Right ventricle myocardium inferior (tissue), 1 donor: Measurements from ENCODE around the gene PLCD3. TPM values are rescaled to one million over a fixed set of nuclear protein-coding genes. Genes with fewer than 3 reads are reported as not detected.

Experiments used
- ATAC-seq: fragments of 200-7000 bp; cut with Tn5 transposase; one replicate; pipeline ENCODE4 v1.9.1; 2020; ENCODE audit warnings: mild to moderate bottlenecking, moderate library complexity
- DNase-seq: peaks from one replicate; pipeline ENCODE4 v3.0.0; 2021; ENCODE audit errors: missing footprints
- intact Hi-C: fragments of 100-400 bp; cut with DNase I; formaldehyde crosslinking; loops from one replicate; pipeline ENCODE4 v1.11.0; 2022
- microRNA-seq: library from miRNA; unstranded; fragments of <30 nt; microRNA quantifications from one replicate; pipeline ENCODE4 v1.2.0, GENCODE V29; 2020
- total RNA-seq: library from RNA; stranded (reverse); fragmentation: NEBNext Ultra II Directional; extraction: Animal tissue kit (Norgen Biotek cat#: 25700); gene quantifications from one replicate; pipeline ENCODE4 v1.2.1, GENCODE V29; 2021
- donor health status: DM: no; HTN: yes; CAD: no; lungs with severe emphysema.

The PLCD3 gene
- total RNA-seq, 1 donor from 2014 or later: 200 TPM

DNA sequence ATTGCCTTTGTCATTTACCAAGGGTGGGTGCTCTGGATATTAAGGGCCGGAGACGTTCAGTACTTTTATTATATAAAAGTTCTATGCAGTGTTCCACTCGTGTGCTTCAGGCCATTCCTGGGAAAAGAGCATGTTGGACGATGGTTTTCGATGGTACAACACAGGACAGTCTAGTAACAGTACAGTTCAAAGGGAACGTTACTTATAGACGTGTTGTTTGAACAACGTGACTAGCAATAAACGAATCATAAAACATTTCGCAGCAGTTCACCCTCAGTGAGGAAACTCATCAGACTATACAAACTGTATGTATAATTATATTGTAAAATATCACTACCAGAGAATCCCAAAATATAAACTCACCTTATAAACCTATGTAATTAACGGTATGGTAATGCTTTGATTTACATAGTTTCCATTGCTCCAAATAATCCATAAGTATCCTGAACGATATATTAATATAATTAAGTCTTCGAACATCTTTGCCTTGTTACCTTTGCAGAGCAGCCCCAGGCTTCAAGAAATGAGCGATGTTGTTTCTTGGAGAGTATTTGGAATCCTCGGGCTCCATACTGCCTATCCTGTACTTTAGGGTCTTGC lies 70.6 kb downstream of the PLCD3 start:
- DNase-seq (no peak), ATAC-seq (no peak)
- intact Hi-C loops: loop anchor here (5.0 kb wide), 1 partner anchor 71 kb away; the partner anchor contains the start of gene PLCD3

DNA sequence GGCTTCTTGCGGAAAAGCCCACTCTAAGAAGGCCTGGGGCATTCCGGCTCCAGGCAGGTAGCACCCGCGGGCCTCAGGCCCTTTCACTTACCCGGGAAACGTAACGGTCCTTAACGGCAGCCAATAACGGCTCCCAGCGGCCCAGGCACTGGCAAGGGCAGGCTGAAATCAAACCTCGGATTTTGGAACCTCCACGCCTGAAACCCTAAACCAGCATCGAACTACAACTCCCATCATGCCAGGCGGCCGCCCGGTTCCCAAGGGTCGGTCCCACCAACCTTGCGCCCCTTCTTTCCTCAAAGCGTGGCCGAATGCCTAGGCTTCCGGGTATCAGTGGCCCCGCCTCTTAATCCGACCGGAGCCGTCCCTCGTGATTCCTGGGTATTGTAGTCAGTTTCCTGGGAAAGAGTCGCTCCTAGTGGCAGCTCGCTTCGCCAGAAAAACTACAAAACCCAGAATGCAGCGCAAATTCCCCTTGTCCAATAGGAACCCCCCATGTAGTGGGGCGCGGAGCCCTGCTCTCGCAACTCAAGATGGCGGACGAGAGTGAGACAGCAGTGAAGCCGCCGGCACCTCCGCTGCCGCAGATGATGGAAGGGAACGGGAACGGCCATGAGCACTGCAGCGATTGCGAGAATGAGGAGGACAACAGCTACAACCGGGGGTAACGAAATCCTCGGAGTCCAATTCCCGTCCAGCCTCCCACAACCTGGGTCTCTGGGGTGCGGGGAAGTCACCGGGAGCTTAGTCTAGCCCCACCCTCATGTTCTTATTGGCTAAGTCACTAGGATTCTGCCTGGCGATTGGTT lies 71.3 kb downstream of the PLCD3 start, which contains the start of gene NMT1:
Gene NMT1 (plus strand): TSS at position 521 of the 809 bp plus-strand sequence. CDS start 13 bp downstream, at position 534.
- DNase-seq: peak; percentile 97
- intact Hi-C loops: loop anchor here (5.0 kb wide), 1 partner anchor 71 kb away; the partner anchor contains the start of gene PLCD3
- peak; percentile 97 for ATAC-seq

DNA sequence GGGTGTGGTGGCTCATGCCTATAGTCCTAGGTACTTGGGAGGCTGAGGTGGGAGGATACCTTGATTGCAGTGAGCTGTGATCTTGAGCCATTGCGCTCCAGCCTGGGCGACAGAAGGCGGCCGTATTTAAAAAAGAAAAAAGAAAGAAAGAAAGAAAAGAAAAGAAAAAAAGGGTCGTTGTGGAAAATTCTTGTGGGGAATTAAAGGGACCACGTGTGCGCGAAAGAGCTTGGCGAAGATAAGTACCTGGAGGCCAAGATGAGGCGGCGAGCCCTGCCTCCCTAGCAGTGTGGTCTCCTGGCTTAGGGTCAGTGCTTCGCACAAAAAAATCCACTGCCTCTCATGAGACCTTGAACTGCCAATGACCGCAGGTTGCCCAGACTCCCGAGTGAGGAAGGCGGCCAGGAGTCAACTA lies 71.9 kb downstream of the PLCD3 start:
- DNase-seq (no peak), ATAC-seq (peak; percentile 14)
- intact Hi-C loops: loop anchor here (5.0 kb wide), 1 partner anchor 72 kb away; the partner anchor contains the start of gene PLCD3

Small RNAs within 50 kb of the gene (microRNA-seq; reads per million reads assigned to microRNA genes)
- not detected for gene MIR6784

Other genes starting within 250 kb of the PLCD3 start
- 68.1 TPM for gene EFTUD2, start 233.1 kb downstream of the PLCD3 start, total RNA-seq
- gene GFAP, start 217.0 kb downstream of the PLCD3 start, total RNA-seq: 3.7 TPM
- gene KIF18B, start 184.7 kb downstream of the PLCD3 start, total RNA-seq: 2.5 TPM
- gene C1QL1, start 164.2 kb downstream of the PLCD3 start, total RNA-seq: 11.3 TPM
- 24.2 TPM for gene DCAKD, start 80.9 kb downstream of the PLCD3 start, total RNA-seq
- gene NMT1, start 71.2 kb downstream of the PLCD3 start, total RNA-seq: 96.0 TPM
- 6.7 TPM for gene ACBD4, start 3.2 kb upstream of the PLCD3 start, total RNA-seq
- gene HEXIM1, start 16.0 kb upstream of the PLCD3 start, total RNA-seq: 33.1 TPM
- gene HEXIM2, start 29.4 kb upstream of the PLCD3 start, total RNA-seq: 9.0 TPM
- 13.7 TPM for gene FMNL1, start 89.4 kb upstream of the PLCD3 start, total RNA-seq
- gene SPATA32, start 129.6 kb upstream of the PLCD3 start, total RNA-seq: not detected
- 14.4 TPM for gene MAP3K14, start 184.5 kb upstream of the PLCD3 start, total RNA-seq